ENCODE results near the gene ATP2A3.
A peak's percentile ranks its signal among the peaks of the same experiment; 100 is the strongest.

ATP2A3 gene

DNA sequence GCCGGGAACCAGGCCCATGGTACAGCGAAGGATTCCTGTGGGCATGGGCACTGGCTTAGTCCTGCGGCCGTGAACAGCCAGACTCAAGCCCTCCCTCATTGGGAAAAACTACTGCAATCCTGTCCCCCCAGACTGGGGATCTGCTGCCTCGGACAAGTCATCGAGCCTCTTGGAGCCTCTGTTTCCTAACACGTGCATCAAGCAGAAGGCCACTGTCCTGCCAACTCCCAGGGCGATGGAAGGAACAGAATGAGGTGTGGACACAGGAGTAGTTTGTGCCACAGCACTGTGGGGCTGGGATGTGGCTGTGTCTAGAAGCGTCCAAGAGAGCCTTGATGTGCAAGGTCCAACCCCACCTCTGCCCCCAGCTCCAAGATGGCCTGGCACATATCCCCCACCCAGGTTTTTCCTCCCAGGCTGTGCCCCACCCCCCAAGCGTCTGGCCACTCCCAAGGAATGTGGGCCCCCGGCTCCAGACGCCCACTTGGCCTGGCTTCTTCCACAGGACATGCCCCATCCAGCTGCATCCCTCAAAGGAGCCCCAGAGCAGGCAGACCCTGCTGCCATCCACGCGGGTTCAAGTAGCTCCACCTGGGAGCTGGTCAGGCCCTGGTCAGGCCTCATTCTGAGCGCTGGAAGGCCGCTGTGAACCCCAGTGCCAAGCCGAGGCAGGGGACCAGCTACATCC is 74.8 kb downstream of the ATP2A3 start:
- Mint-ChIP-seq H3K9me3 (no peaks in the 10 kb centered on the region), H3K4me1 (peaks cover 70% of the 10 kb centered on the region), H3K27ac (no peak overlapping the region), H3K27me3 (ENCODE audit: low read depth, poor library complexity) (peaks cover 31% of the 10 kb centered on the region), H3K36me3 (ENCODE audit: low read depth) (no peaks in the 10 kb centered on the region), H3K4me3 (no peak overlapping the region)
- TF ChIP-seq CTCF (IDR thresholded peaks at IDR 0.05), result no peak
- no peak for DNase-seq

- TF ChIP-seq CTCF (IDR thresholded peaks at IDR 0.05), result no peak
- Mint-ChIP-seq H3K4me1 (peaks cover 61% of the 10 kb centered on the region), H3K4me3 (no peak overlapping the region)
Measured at GRCh38 chr17:3888343-3889171, 75.7 kb downstream of the ATP2A3 start.

GRCh38 chr17:3887804-3888203 is 76.4 kb downstream of the ATP2A3 start:
- Mint-ChIP-seq H3K4me1 (peaks cover 58% of the 10 kb centered on the region), H3K27me3 (ENCODE audit: low read depth, poor library complexity) (peaks cover 27% of the 10 kb centered on the region), H3K27ac (no peak overlapping the region), H3K9me3 (no peaks in the 10 kb centered on the region), H3K36me3 (ENCODE audit: low read depth) (no peaks in the 10 kb centered on the region), H3K4me3 (no peak overlapping the region)
- TF ChIP-seq CTCF (IDR thresholded peaks at IDR 0.05), result no peak
- DNase-seq, result no peak

More at GRCh38 chr17:3888343-3889171, 75.7 kb downstream of the ATP2A3 start:
- Mint-ChIP-seq H3K36me3 (ENCODE audit: low read depth) (no peaks in the 10 kb centered on the region), H3K27ac (no peak overlapping the region), H3K9me3 (no peaks in the 10 kb centered on the region), H3K27me3 (ENCODE audit: low read depth, poor library complexity) (peaks cover 29% of the 10 kb centered on the region)
- DNase-seq, result peak; percentile 71

- Mint-ChIP-seq H3K27ac (no peak overlapping the region), H3K4me3 (no peak overlapping the region), H3K27me3 (ENCODE audit: low read depth, poor library complexity) (peaks cover 30% of the 10 kb centered on the region), H3K4me1 (peaks cover 58% of the 10 kb centered on the region), H3K36me3 (ENCODE audit: low read depth) (no peaks in the 10 kb centered on the region), H3K9me3 (no peaks in the 10 kb centered on the region)
- no peak for DNase-seq
- TF ChIP-seq CTCF (IDR thresholded peaks at IDR 0.05), result no peak
Measured at GRCh38 chr17:3887394-3887793, 76.8 kb downstream of the ATP2A3 start.

DNA sequence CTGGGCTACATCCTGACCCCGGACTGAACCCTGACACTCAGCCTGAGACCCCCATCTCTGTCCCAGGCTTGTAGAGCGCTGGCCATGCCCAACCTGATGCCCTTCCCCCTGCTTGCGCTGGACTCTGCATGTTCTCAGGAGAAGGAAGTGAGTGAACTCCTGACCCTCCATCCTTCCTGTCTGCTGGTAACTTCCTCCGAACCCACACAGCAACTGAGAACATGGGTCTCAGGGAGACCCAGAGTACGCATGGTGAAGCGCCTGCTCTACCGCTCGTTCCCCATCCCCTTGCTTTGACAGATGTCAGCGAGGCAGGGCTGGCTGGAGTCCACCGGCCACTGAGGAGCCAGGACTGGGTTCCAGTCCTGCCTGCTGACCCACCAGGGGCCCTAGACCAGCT is 77.5 kb downstream of the ATP2A3 start:
- peaks cover 26% of the 10 kb centered on the region for H3K27me3 Mint-ChIP-seq (ENCODE audit: low read depth, poor library complexity)
- no peak for DNase-seq
- no peak for TF ChIP-seq CTCF (IDR thresholded peaks at IDR 0.05)
- no peaks in the 10 kb centered on the region for H3K36me3 Mint-ChIP-seq (ENCODE audit: low read depth)
- H3K9me3 Mint-ChIP-seq, result no peaks in the 10 kb centered on the region
- H3K27ac Mint-ChIP-seq, result no peak overlapping the region
- no peak overlapping the region for H3K4me3 Mint-ChIP-seq
- peaks cover 55% of the 10 kb centered on the region for H3K4me1 Mint-ChIP-seq
